A549 treated with ZK216348 at 1 μM for 4 hours (cell line): ENCODE measurements around the gene ZNF768. TPM values are rescaled to one million over a fixed set of nuclear protein-coding genes. Genes with fewer than 3 reads are reported as not detected.

Experiments
- total RNA-seq: library from RNA; stranded (reverse); fragments of 200-300 nt; extraction: Qiagen RNA extraction; gene quantifications from 5 replicates; pipeline ENCODE4 v1.2.3, GENCODE V29; 2022; ENCODE audit warnings: low read depth

Gene ZNF768
- total RNA-seq: 30.8 to 51.6 TPM (median 48.5 TPM) in 5 replicates

GRCh38 chr16:30526137-30526822, at the start of gene ZNF768:
Gene ZNF768 (minus strand): TSS chr16:30526566. CDS start chr16:30526413, 153 bp downstream.

GRCh38 chr16:30571445-30572322, 45.3 kb upstream of the ZNF768 start, which contains the start of gene ZNF688:
Gene ZNF688 (minus strand): TSS chr16:30571714. CDS start chr16:30571629, 85 bp downstream.

GRCh38 chr16:30557957-30558788, 31.8 kb upstream of the ZNF768 start, which contains the start of gene ZNF764:
Gene ZNF764 (minus strand): TSS chr16:30558374. CDS start chr16:30558182, 192 bp downstream.

GRCh38 chr16:30534368-30535105, 8.2 kb upstream of the ZNF768 start, which contains the start of gene ZNF747:
Gene ZNF747 (minus strand): TSS chr16:30534858. CDS start chr16:30534679, 179 bp downstream.

Other genes with a start within 250 kb of the ZNF768 start
- 61.1 to 68.0 TPM (median 65.1 TPM) in 5 replicates for gene CD2BP2, start 171.3 kb downstream of the ZNF768 start, total RNA-seq
- 19.1 to 34.9 TPM (median 33.6 TPM) in 5 replicates for gene TBC1D10B, start 156.1 kb downstream of the ZNF768 start, total RNA-seq
- gene MYL11, start 151.8 kb downstream of the ZNF768 start, total RNA-seq: not detected in 5 replicates
- gene SEPTIN1, start 144.0 kb downstream of the ZNF768 start, total RNA-seq: 1.9 to 2.3 TPM (median 2.2 TPM) in 5 replicates
- gene ZNF48, start 131.1 kb downstream of the ZNF768 start, total RNA-seq: 11.3 to 14.8 TPM (median 13.1 TPM) in 5 replicates
- gene ZNF771, start 119.0 kb downstream of the ZNF768 start, total RNA-seq: 2.9 to 6.7 TPM (median 6.1 TPM) in 5 replicates
- gene DCTPP1, start 96.5 kb downstream of the ZNF768 start, total RNA-seq: 85.1 to 139 TPM (median 127 TPM) in 5 replicates
- 47.5 to 50.9 TPM (median 48.1 TPM) in 5 replicates for gene SEPHS2, start 80.7 kb downstream of the ZNF768 start, total RNA-seq
- 0.15 to 0.32 TPM (median 0.20 TPM) in 3 of 5 replicates, not detected in the others for gene ITGAL, start 53.8 kb downstream of the ZNF768 start, total RNA-seq
- gene ZNF747, start 8.3 kb upstream of the ZNF768 start, total RNA-seq: 2.7 to 4.7 TPM (median 4.1 TPM) in 5 replicates
- 3.1 to 7.0 TPM (median 5.5 TPM) in 5 replicates for gene ZNF764, start 31.8 kb upstream of the ZNF768 start, total RNA-seq
- 6.1 to 12.0 TPM (median 7.0 TPM) in 5 replicates for gene ZNF688, start 45.1 kb upstream of the ZNF768 start, total RNA-seq
- not detected in 5 replicates for gene ZNF785, start 59.1 kb upstream of the ZNF768 start, total RNA-seq
- gene ZNF689, start 83.8 kb upstream of the ZNF768 start, total RNA-seq: 7.7 to 9.6 TPM (median 8.6 TPM) in 5 replicates
- 17.0 to 26.6 TPM (median 23.2 TPM) in 5 replicates for gene PRR14, start 124.4 kb upstream of the ZNF768 start, total RNA-seq
- 24.6 to 46.9 TPM (median 43.3 TPM) in 5 replicates for gene FBRS, start 131.9 kb upstream of the ZNF768 start, total RNA-seq
- gene SRCAP, start 172.6 kb upstream of the ZNF768 start, total RNA-seq: 5.9 to 34.3 TPM (median 23.6 TPM) in 5 replicates
- 15.2 to 28.7 TPM (median 25.5 TPM) in 5 replicates for gene PHKG2, start 221.9 kb upstream of the ZNF768 start, total RNA-seq
- gene CFAP119, start 235.5 kb upstream of the ZNF768 start, total RNA-seq: 4.3 to 10.0 TPM (median 8.4 TPM) in 5 replicates
- gene RNF40, start 235.8 kb upstream of the ZNF768 start, total RNA-seq: 51.8 to 92.6 TPM (median 84.3 TPM) in 5 replicates